ENCODE data around the gene C5orf63.

GRCh38 chr5:127030259-127031146, 42.8 kb downstream of the C5orf63 start, which contains the start of gene MARCHF3:
- no peak for TF ChIP-seq FOXA1 (IDR thresholded peaks at IDR 0.05)
- TF ChIP-seq SUZ12 (IDR thresholded peaks at IDR 0.05), result no peak
- TF ChIP-seq SP1 (IDR thresholded peaks at IDR 0.05), result no peak
- TF ChIP-seq ARNT (IDR thresholded peaks at IDR 0.05), result no peak
- peak; percentile 99 for TF ChIP-seq PKNOX1 (IDR thresholded peaks at IDR 0.05)
- no peak for TF ChIP-seq TARDBP (IDR thresholded peaks at IDR 0.05)
- no peak for TF ChIP-seq FOXM1 (IDR thresholded peaks at IDR 0.05; ENCODE audit: borderline replicate concordance)
- no peak for TF ChIP-seq BHLHE40 (IDR thresholded peaks at IDR 0.05; ENCODE audit: borderline replicate concordance)

All from HEK293T (cell line).